Upper lobe of left lung (tissue), 4 donors: ENCODE data around the gene STAG1.

Experiments used
- CTCF ChIP-seq, 6 experiments: fragments of 450-650 bp in 4 of 6; fragments of 200-600 bp in 2 of 6; sonication (generic) in 2 of 6; IDR thresholded peaks; one replicate each; pipeline ENCODE4 v1.5.1; 2016 to 2019; ENCODE audit warnings: antibody characterized with exemption in 6 of 6
- EP300 ChIP-seq, 4 donors: sonication (generic); formaldehyde crosslinking; IDR thresholded peaks; one replicate each; pipeline ENCODE4 v1.5.1; 2017; ENCODE audit warnings: antibody characterized with exemption in 4 of 4, control low read depth in 2 of 4
- POLR2A ChIP-seq, 4 donors: fragments of 450-650 bp; IDR thresholded peaks; one replicate each; pipeline ENCODE4 v1.5.1; 2016 to 2017; ENCODE audit warnings: antibody characterized with exemption in 4 of 4, mild to moderate bottlenecking in 2 of 4
- POLR2AphosphoS5 ChIP-seq, 2 donors: sonication (generic); formaldehyde crosslinking; IDR thresholded peaks; one replicate each; pipeline ENCODE4 v1.5.1; 2017; ENCODE audit warnings: antibody characterized with exemption in 2 of 2

GRCh38 chr3:136291302-136291701 lies 460.9 kb downstream of the STAG1 start:
- TF ChIP-seq CTCF (IDR thresholded peaks at IDR 0.05) (no peak), POLR2AphosphoS5 (IDR thresholded peaks at IDR 0.05) (no peak), POLR2A (IDR thresholded peaks at IDR 0.05) (no peak), EP300 (IDR thresholded peaks at IDR 0.05) (no peak)
